Calu3 (cell line): ENCODE data around the gene CLCN7. TPM values are rescaled to one million over a fixed set of nuclear protein-coding genes. Genes with fewer than 3 reads are reported as not detected.

ENCODE experiments used
- BruUV-seq: library from RNA; stranded (reverse); fragments of 400-500 nt; replicated peaks from 2 replicates; lab custom pipeline; 2021; lab: Mats Ljungman, UMichigan
- CTCF ChIA-PET: fragments of 300-600 bp; sonication (Branson Sonifier 250); formaldehyde crosslinking; loops from one replicate; lab custom pipeline; 2022; ENCODE audit warnings: antibody characterized with exemption; lab: Charles Lee
- DNase-seq: peaks from one replicate; pipeline ENCODE4 v3.0.0; 2022
- H3K27ac Mint-ChIP-seq: one replicate; pipeline ENCODE4 v1.8.0; 2022; ENCODE audit warnings: mixed read lengths; ENCODE audit not compliant: unreplicated experiment
- H3K27me3 Mint-ChIP-seq: one replicate; pipeline ENCODE4 v1.8.0; 2022; ENCODE audit warnings: mixed read lengths; ENCODE audit not compliant: unreplicated experiment
- H3K36me3 Mint-ChIP-seq: one replicate; pipeline ENCODE4 v1.8.0; 2022; ENCODE audit warnings: mild to moderate bottlenecking, moderate library complexity, mixed read lengths; ENCODE audit not compliant: insufficient read depth, unreplicated experiment
- H3K4me1 Mint-ChIP-seq: one replicate; pipeline ENCODE4 v1.8.0; 2022; ENCODE audit warnings: mild to moderate bottlenecking, low read depth, mixed read lengths; ENCODE audit not compliant: unreplicated experiment
- H3K4me3 Mint-ChIP-seq: one replicate; pipeline ENCODE4 v1.8.0; 2022; ENCODE audit warnings: mild to moderate bottlenecking, low read depth, moderate library complexity, mixed read lengths; ENCODE audit not compliant: unreplicated experiment
- H3K9me3 Mint-ChIP-seq: one replicate; pipeline ENCODE4 v1.8.0; 2022; ENCODE audit warnings: low read depth, mixed read lengths; ENCODE audit not compliant: unreplicated experiment
- CTCF ChIP-seq: fragments of 200-600 bp; IDR thresholded peaks from one replicate; pipeline ENCODE4 v1.8.0; 2022; ENCODE audit warnings: antibody characterized with exemption; ENCODE audit not compliant: unreplicated experiment
- intact Hi-C: fragments of 100-400 bp; cut with micrococcal nuclease; formaldehyde crosslinking; loops from one replicate; pipeline ENCODE4 v1.10.0; 2022; ENCODE audit not compliant: unreplicated experiment
- total RNA-seq: library from RNA; stranded (reverse); gene quantifications from 2 replicates; pipeline ENCODE4 v1.2.3, GENCODE V29; 2022

Gene CLCN7
- total RNA-seq, 1 experiment from 2014 or later: 117 TPM

GRCh38 chr16:1503110-1503955 lies 28.5 kb upstream of the CLCN7 start:
- Mint-ChIP-seq H3K9me3 (no peaks in the 10 kb centered on the region), H3K27ac (no peak overlapping the region), H3K36me3 (peaks cover 53% of the 10 kb centered on the region), H3K27me3 (no peaks in the 10 kb centered on the region), H3K4me3 (no peak overlapping the region), H3K4me1 (no peaks in the 10 kb centered on the region)
- DNase-seq: no peak
- intact Hi-C loops: no loop called here
- no peak for TF ChIP-seq CTCF
- CTCF ChIA-PET: interaction anchor here (0.6 kb wide), 1 partner anchor 1417 kb away, joined by 11 read pairs; no protein-coding TSS in a partner anchor
- BruUV-seq: no TSS peak

GRCh38 chr16:1502092-1503004 lies 27.5 kb upstream of the CLCN7 start:
- no peaks in the 10 kb centered on the region for H3K27me3 Mint-ChIP-seq
- H3K4me1 Mint-ChIP-seq: no peaks in the 10 kb centered on the region
- H3K36me3 Mint-ChIP-seq: peaks cover 58% of the 10 kb centered on the region
- no peak overlapping the region for H3K27ac Mint-ChIP-seq
- CTCF ChIA-PET: no interaction called here
- H3K9me3 Mint-ChIP-seq: no peaks in the 10 kb centered on the region
- TF ChIP-seq CTCF: no peak
- no peak overlapping the region for H3K4me3 Mint-ChIP-seq
- intact Hi-C loops: no loop called here
- no peak for DNase-seq
- BruUV-seq: no TSS peak

- CTCF ChIA-PET: no interaction called here
- Mint-ChIP-seq H3K36me3 (peaks cover 57% of the 10 kb centered on the region), H3K4me1 (no peaks in the 10 kb centered on the region), H3K27ac (no peak overlapping the region), H3K4me3 (no peak overlapping the region), H3K27me3 (no peaks in the 10 kb centered on the region), H3K9me3 (no peaks in the 10 kb centered on the region)
- TF ChIP-seq CTCF: no peak
- no TSS peak for BruUV-seq
- no peak for DNase-seq
- intact Hi-C loops: no loop called here
Observed at GRCh38 chr16:1501630-1502029, 26.8 kb upstream of the CLCN7 start.

GRCh38 chr16:1500465-1501150 lies 25.8 kb upstream of the CLCN7 start:
- Mint-ChIP-seq H3K27me3 (no peaks in the 10 kb centered on the region), H3K36me3 (peaks cover 57% of the 10 kb centered on the region), H3K27ac (no peak overlapping the region), H3K4me1 (no peaks in the 10 kb centered on the region), H3K9me3 (no peaks in the 10 kb centered on the region), H3K4me3 (no peak overlapping the region)
- CTCF ChIA-PET: no interaction called here
- TF ChIP-seq CTCF: no peak
- DNase-seq: no peak
- intact Hi-C loops: no loop called here
- no TSS peak for BruUV-seq
